ENCODE data around the gene ABCB1. TPM values are rescaled to one million over a fixed set of nuclear protein-coding genes. Genes with fewer than 3 reads are reported as not detected.

ABCB1 gene
- total and polyA plus RNA-seq, 2 of the 13 experiments (the other 11 are each of a cell fraction or from before 2014, with no cell fraction given): 42.8 to 52.6 TPM

GRCh38 chr7:87566311-87566900, 34.3 kb downstream of the ABCB1 start:
- H3K4me3 ChIP-seq (replicated peaks in 1 of 3; ENCODE audit: insufficient read depth in 1 of 3, low read depth in 2 of 3, low read length in 3 of 3): no peak overlapping the region
- FAIRE-seq (no peak), DNase-seq (ENCODE audit: low spot score) (no peak), ATAC-seq (no peak)
- in situ Hi-C loops (cut with HindIII; ENCODE audit: extremely low pct_ligation_motif_present, low pct_unique_long_range_greater_than_20kb): no loop called here
- no peaks in the 10 kb centered on the region for H3K79me2 ChIP-seq (ENCODE audit: insufficient read depth, low read length)
- peaks cover 2% of the 10 kb centered on the region in 2 experiments; a peak in 2 of 5 replicates for H3K36me3 ChIP-seq (replicated peaks in 1 of 2; ENCODE audit: control insufficient read depth in 1 of 2, insufficient read depth in 2 of 2, low read length in 2 of 2)
- peaks cover 43% of the 10 kb centered on the region for H3K4me1 ChIP-seq (ENCODE audit: insufficient read depth, low read length)
- ChIA-PET POLR2A (no interaction called here), CTCF (ENCODE audit: low intra/inter-chr PET ratio, low total read pairs) (no interaction called here)
- no peak overlapping the region for H3K27ac ChIP-seq (ENCODE audit: extremely low read length, insufficient read depth, low read length)
- H3K9me3 ChIP-seq (ENCODE audit: low read length): no peaks in the 10 kb centered on the region
- 98% methylated on average over 6 of the region's 6 CpGs for WGBS (ENCODE audit: low lambda C conversion rate)
- no TSS peak for BruUV-seq (replicated peaks)
- H3K27me3 ChIP-seq (ENCODE audit: control insufficient read depth in 1 of 2, insufficient read depth in 2 of 2, low read length in 2 of 2): no peaks in the 10 kb centered on the region
- TF ChIP-seq CREM (IDR thresholded peaks at IDR 0.05): no peak
- no peak for TF ChIP-seq CREM (CRISPR knock-in tag; IDR thresholded peaks at IDR 0.05)
- no peak for TF ChIP-seq RELA (CRISPR knock-in tag; IDR thresholded peaks at IDR 0.05)
- TF ChIP-seq HOXA9 (CRISPR knock-in tag; IDR thresholded peaks at IDR 0.05; ENCODE audit: borderline replicate concordance): no peak
- TF ChIP-seq ZNF7 (CRISPR knock-in tag; IDR thresholded peaks at IDR 0.05): no peak
- TF ChIP-seq POLR2AphosphoS2 (IDR thresholded peaks at IDR 0.05; ENCODE audit: low read depth, low read length): no peak
- no peak for TF ChIP-seq SYNCRIP (IDR thresholded peaks at IDR 0.05; ENCODE audit: insufficient read depth, low read depth, low read length)
- H2AFZ ChIP-seq (ENCODE audit: low read length): no peak overlapping the region
- no peak overlapping the region for H3K4me2 ChIP-seq (ENCODE audit: low read depth, low read length)
- H3K9ac ChIP-seq (ENCODE audit: insufficient read depth, low read depth, low read length): no peak overlapping the region
- no peaks in the 10 kb centered on the region for H4K20me1 ChIP-seq (ENCODE audit: insufficient read depth, low read length)
- intact Hi-C loops (cut with micrococcal nuclease; ENCODE audit: unreplicated experiment): loop anchor here (10.0 kb wide), 1 partner anchor 58 kb away; the partner anchor contains the start of gene RUNDC3B

DNA sequence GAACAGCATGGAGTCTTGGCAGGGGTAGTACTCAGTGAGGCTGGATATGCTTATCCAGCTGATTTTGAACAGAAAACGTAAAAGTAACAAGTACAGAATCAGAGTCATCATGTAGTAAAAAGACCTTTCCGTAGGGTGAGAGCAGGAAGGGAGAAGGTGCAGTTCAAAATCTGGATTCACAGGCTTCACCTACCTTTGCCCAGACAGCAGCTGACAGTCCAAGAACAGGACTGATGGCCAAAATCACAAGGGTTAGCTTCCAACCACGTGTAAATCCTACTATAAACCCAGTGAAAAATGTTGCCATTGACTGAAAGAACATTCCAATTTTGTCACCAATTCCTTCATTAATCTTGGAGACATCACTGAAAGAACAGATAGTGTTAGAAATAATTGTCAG, 34.8 kb downstream of the ABCB1 start:
- ChIA-PET CTCF (ENCODE audit: low intra/inter-chr PET ratio, low total read pairs) (no interaction called here), POLR2A (no interaction called here)
- intact Hi-C loops (cut with micrococcal nuclease; ENCODE audit: unreplicated experiment): loop anchor here (10.0 kb wide), 1 partner anchor 59 kb away; the partner anchor contains the start of gene RUNDC3B

More for the DNA sequence above, 34.8 kb downstream of the ABCB1 start:
- H4K20me1 ChIP-seq (ENCODE audit: insufficient read depth, low read length): no peaks in the 10 kb centered on the region
- no peak overlapping the region for H3K4me3 ChIP-seq (replicated peaks in 1 of 3; ENCODE audit: insufficient read depth in 1 of 3, low read depth in 2 of 3, low read length in 3 of 3)
- DNase-seq (ENCODE audit: low spot score): no peak
- no peak overlapping the region for H3K9ac ChIP-seq (ENCODE audit: insufficient read depth, low read depth, low read length)
- TF ChIP-seq ZNF770 (CRISPR knock-in tag; IDR thresholded peaks at IDR 0.05): no peak
- TF ChIP-seq ZNF33B (CRISPR knock-in tag; IDR thresholded peaks at IDR 0.05): no peak
- no peak overlapping the region for H3K27ac ChIP-seq (ENCODE audit: extremely low read length, insufficient read depth, low read length)
- in situ Hi-C loops (cut with HindIII; ENCODE audit: extremely low pct_ligation_motif_present, low pct_unique_long_range_greater_than_20kb): no loop called here
- H3K36me3 ChIP-seq (replicated peaks in 1 of 2; ENCODE audit: control insufficient read depth in 1 of 2, insufficient read depth in 2 of 2, low read length in 2 of 2): peaks cover 2% of the 10 kb centered on the region in 2 experiments; a peak in 2 of 5 replicates
- no peaks in the 10 kb centered on the region for H3K79me2 ChIP-seq (ENCODE audit: insufficient read depth, low read length)
- no peak overlapping the region for H2AFZ ChIP-seq (ENCODE audit: low read length)
- H3K4me2 ChIP-seq (ENCODE audit: low read depth, low read length): no peak overlapping the region
- H3K27me3 ChIP-seq (ENCODE audit: control insufficient read depth in 1 of 2, insufficient read depth in 2 of 2, low read length in 2 of 2): no peaks in the 10 kb centered on the region
- H3K9me3 ChIP-seq (ENCODE audit: low read length): no peaks in the 10 kb centered on the region
- ATAC-seq: no peak
- WGBS (ENCODE audit: low lambda C conversion rate): 94% methylated on average over 3 of the region's 3 CpGs
- no TSS peak for BruUV-seq (replicated peaks)
- no peak for FAIRE-seq
- H3K4me1 ChIP-seq (ENCODE audit: insufficient read depth, low read length): peaks cover 38% of the 10 kb centered on the region
